Ectodermal cell (in vitro differentiated cells): Measurements from ENCODE around the gene RAMP1.
"Not testable (repeated sequence)": the region's sequence is repeated elsewhere in the genome, so short reads cannot be mapped to it uniquely, and the experiment has no call there.

Experiments
- H3K27ac ChIP-seq: 2 replicates; pipeline ENCODE4 v1.7.0; 2013; ENCODE audit warnings: mild to moderate bottlenecking, low read depth, low read length; ENCODE audit not compliant: insufficient read depth, poor library complexity, severe bottlenecking
- H3K27me3 ChIP-seq: 2 replicates; pipeline ENCODE4 v1.7.0; 2013; ENCODE audit warnings: mild to moderate bottlenecking, low read length; ENCODE audit not compliant: insufficient read depth, control insufficient read depth, poor library complexity, severe bottlenecking
- H3K36me3 ChIP-seq: one replicate; pipeline ENCODE4 v1.7.0; 2013; ENCODE audit warnings: low read length; ENCODE audit not compliant: control insufficient read depth, insufficient read depth
- H3K4me1 ChIP-seq: one replicate; pipeline ENCODE4 v1.7.0; 2013; ENCODE audit warnings: low read length; ENCODE audit not compliant: control insufficient read depth, insufficient read depth
- H3K4me3 ChIP-seq: 2 replicates; pipeline ENCODE4 v1.7.0; 2013; ENCODE audit warnings: low read depth, low read length, control low read depth; ENCODE audit not compliant: insufficient read depth
- H3K9me3 ChIP-seq: 2 replicates; pipeline ENCODE4 v1.7.0; 2013; ENCODE audit warnings: mild to moderate bottlenecking, low read length, moderate library complexity; ENCODE audit not compliant: control insufficient read depth
- WGBS, 2 experiments: methylation state at CpG; one replicate each; pipeline ENCODE4 v1.1.7; 2013; ENCODE audit warnings: missing lambda C conversion rate in 2 of 2; 5-methylcytosine and 5-hydroxymethylcytosine counted together

Gene RAMP1

DNA sequence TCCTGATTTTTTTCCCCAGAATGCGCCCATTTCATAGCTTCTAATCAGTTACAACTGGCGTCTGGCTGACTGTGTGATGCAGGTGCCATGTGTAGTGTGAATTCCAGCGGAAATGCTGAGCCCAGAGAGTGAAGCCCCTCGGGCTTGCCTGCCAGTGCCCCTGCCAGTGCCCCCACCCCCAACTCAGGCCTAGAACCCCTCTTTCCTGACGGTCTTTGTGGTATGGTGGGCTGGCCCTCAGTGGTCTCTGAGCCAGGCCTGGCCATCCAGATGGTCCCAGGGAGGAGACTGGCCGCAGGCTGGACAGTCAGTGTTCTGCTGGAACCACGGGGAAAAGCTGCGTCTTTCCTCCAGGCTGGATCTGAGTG lies 3.1 kb downstream of the RAMP1 start:
- Histone ChIP-seq H3K27ac (no peak overlapping the region), H3K9me3 (no peaks in the 10 kb centered on the region), H3K36me3 (no peaks in the 10 kb centered on the region), H3K27me3 (peaks cover 45% of the 10 kb centered on the region), H3K4me1 (peaks cover 24% of the 10 kb centered on the region), H3K4me3 (no peak overlapping the region)
- 92% methylated on average over 8 of the region's 8 CpGs for WGBS, 2 experiments

DNA sequence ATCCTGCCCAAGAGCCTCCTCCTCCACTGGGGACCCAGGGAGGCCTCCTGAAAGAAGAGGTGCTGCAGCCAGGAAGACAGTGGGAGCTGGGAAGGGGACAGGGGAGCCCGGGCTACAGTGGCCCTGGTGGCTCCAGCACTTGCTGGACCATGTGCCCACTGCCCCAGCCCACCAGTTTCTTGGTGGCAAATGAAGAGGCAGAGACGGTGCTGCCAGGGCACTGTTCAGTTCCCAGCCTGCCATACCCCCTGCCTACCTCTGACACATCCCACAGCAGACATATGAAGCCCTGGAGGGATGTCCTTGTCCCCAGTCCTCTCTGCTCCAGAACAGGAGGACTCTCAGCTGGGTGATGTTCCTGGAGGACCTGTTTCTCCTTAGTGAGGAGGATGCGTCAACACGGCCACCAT lies 3.7 kb downstream of the RAMP1 start:
- Histone ChIP-seq H3K27me3 (peaks cover 45% of the 10 kb centered on the region), H3K9me3 (no peaks in the 10 kb centered on the region), H3K27ac (no peak overlapping the region), H3K4me3 (no peak overlapping the region), H3K36me3 (no peaks in the 10 kb centered on the region), H3K4me1 (peaks cover 18% of the 10 kb centered on the region)
- 65 to 70% methylated on average over 4 of the region's 4 CpGs for WGBS, 2 experiments

DNA sequence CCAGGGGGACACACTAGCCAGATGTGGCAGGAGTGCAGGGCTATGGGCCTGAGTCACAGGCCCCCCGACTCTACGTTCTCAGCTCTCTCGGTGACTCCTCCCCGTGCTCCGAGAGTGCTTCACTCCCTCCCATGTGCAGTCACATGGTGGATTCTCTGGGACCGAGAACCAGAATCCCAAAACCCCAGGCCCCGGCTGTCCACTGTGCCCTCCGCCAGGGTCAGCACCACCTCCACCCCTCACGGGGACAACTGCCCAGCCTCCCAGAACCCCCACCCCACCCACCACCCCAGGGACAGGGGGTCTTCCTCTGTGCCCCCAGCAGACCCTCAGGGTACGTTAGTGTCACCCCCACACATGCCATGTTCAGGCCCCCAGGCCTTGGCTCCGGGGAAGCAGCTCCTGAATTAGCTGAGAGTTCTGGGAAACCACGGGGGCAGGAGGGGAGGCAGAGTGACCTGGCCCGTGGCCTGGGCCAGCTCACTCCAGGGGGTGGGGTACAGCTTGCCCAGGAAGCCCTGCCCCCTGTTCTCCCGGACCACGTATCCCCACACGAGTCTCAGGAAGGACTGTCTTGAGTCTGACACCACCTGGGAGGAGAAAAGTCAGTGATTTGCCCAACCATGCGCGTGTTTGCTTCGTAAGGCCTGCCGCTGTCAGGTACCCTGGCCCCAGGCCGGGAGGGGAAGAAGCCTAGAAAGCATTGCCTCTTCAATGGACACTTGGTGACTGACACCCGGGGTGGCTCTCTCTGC lies 4.4 kb downstream of the RAMP1 start:
- Histone ChIP-seq H3K9me3 (no peaks in the 10 kb centered on the region), H3K4me3 (no peak overlapping the region), H3K36me3 (no peaks in the 10 kb centered on the region), H3K27me3 (peaks cover 38% of the 10 kb centered on the region), H3K4me1 (peaks cover 12% of the 10 kb centered on the region), H3K27ac (no peak overlapping the region)
- WGBS, 2 experiments: 61 to 65% methylated on average over 22 of the region's 22 CpGs

DNA sequence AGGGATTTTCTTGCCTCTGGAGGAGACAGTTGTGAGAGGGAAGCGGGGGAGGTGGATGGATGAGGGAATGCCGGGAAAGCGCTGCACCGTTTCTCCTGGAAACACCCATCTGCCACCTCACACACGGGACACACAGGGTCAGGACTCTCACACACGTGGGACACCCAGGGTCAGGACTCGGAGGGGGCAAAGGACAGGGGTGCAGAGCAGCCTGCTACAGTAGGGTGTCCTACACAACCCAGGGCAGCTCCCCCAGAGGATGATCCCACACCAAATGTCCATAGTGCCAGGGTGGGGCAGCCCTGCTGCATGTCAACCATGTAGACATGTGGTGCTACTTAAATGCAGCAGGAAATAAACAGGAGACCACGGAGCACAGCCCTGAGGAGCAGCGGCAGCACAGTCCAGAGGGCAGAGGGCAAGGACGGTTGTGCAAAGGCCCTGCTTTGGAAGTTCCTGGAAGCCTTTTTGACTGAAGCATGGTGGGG lies 5.1 kb downstream of the RAMP1 start:
- 72 to 73% methylated on average over 10 of the region's 10 CpGs for WGBS, 2 experiments
- H3K9me3 ChIP-seq: no peaks in the 10 kb centered on the region
- H3K4me3 ChIP-seq: no peak overlapping the region
- no peaks in the 10 kb centered on the region for H3K36me3 ChIP-seq
- H3K27me3 ChIP-seq: peaks cover 32% of the 10 kb centered on the region
- H3K4me1 ChIP-seq: peaks cover 8% of the 10 kb centered on the region
- no peak overlapping the region for H3K27ac ChIP-seq

DNA sequence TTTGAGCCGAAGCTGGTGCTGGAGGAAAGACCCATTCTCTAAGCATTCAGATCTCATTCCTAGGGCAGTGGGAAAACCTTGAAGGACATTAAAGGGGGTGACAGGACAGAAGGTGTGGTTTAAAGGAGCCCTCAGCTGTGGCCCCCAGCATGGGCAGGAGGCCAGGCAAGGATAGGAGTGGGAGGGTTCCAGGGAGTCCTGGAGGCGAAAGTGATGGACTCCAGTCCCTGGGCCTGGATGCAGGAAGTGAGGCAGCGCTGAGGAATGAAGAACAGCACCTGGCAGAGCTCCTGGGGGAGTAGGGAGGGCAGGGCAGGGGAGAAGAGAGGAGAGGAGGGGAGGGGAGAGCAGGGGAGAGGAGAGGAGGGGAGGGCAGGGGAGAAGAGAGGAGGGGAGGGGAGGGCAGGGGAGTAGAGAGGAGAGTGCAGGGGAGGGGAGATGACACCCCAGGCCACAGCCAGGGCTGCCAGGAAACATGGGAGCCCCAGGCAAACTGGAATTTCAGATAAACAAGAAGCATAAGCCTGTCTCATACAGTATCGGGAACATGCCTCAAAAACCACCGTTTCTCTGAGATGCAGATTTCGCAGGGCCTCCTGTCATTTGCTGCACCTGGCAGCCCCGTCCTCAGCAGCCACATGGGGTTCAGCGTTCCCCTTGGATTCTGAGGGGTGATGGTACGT lies 5.7 kb downstream of the RAMP1 start:
- Histone ChIP-seq H3K9me3 (no peaks in the 10 kb centered on the region), H3K4me1 (peaks cover 8% of the 10 kb centered on the region), H3K4me3 (no peak overlapping the region), H3K27ac (no peak overlapping the region), H3K36me3 (no peaks in the 10 kb centered on the region), H3K27me3 (peaks cover 26% of the 10 kb centered on the region)
- 84 to 87% methylated on average over 9 of the region's 9 CpGs for WGBS, 2 experiments

DNA sequence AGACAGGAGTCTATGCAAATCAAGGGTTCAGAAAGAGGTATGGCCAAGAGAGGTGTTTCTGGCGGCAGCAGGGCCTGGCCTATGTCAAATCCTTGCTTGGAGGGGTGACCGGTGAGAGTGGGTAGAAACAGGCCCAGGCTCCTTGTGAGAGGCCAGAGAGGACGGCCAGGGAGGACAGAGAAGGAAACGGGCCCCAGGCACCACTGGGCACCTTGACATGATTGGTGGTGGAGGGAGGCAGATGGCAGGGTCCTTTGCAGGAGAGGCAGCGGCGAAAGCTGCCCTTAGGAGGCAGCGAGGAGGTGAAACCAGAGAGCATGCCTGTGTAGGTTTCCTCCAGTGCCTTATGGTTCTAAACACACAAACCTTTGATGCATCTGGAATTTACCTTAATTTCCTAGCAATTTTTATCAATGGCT lies 6.2 kb downstream of the RAMP1 start:
- WGBS, 2 experiments: 87 to 88% methylated on average over 7 of the region's 7 CpGs
- H3K9me3 ChIP-seq: no peaks in the 10 kb centered on the region
- no peak overlapping the region for H3K4me3 ChIP-seq
- H3K27me3 ChIP-seq: peaks cover 20% of the 10 kb centered on the region
- peaks cover 8% of the 10 kb centered on the region for H3K4me1 ChIP-seq
- H3K36me3 ChIP-seq: no peaks in the 10 kb centered on the region
- no peak overlapping the region for H3K27ac ChIP-seq

DNA sequence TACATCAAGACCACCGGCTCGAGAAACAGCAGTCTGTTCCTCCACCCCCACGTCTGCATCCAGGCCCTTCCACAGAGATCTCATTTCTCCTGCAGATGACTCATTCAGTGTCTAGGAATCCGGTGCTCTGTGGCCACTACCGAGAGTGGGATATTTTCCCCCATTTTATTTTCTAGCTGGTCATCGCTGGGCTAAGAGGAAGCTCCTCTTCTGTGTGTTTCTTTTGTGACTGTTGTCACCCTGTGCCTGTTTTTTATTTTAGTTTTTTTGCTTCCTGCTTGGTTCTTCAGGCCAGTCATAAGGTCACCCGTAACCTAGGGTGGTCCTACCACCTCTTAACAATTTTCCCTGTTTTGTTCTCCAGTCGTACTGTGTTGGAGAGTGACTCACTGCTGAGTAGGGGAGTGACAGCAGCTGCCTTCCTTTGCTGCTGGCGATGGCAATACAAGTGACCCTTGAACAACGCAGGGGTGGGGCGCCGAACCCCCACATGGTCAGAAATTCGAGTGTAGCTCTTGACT lies 6.7 kb downstream of the RAMP1 start:
- no peak overlapping the region for H3K4me3 ChIP-seq
- peaks cover 8% of the 10 kb centered on the region for H3K4me1 ChIP-seq
- 77 to 87% methylated on average over 13 of the region's 13 CpGs for WGBS, 2 experiments
- peaks cover 15% of the 10 kb centered on the region for H3K27me3 ChIP-seq
- H3K27ac ChIP-seq: no peak overlapping the region
- no peaks in the 10 kb centered on the region for H3K36me3 ChIP-seq
- H3K9me3 ChIP-seq: no peaks in the 10 kb centered on the region

DNA sequence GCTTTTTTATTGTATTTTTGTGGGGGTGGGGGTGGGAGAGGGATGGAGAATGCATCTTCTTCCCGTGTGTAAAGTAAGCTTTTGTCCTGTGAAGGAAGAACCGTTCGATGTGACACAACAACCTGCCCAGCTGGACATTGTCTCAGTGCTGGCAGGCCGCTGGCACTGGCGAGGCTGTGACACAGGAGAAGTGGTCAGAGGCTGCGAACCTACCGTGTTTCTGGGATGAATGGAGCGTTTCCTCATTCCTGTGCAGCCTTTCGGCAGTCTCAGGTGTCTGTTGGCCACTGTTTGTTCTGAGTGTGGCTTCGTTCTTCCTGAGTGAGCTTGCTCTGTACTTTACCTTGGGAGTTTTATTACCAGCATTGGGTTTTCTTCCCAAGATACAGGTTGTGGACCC lies 8.0 kb downstream of the RAMP1 start:
- Histone ChIP-seq H3K27me3 (peaks cover 3% of the 10 kb centered on the region), H3K4me1 (peaks cover 8% of the 10 kb centered on the region), H3K27ac (no peak overlapping the region), H3K36me3 (no peaks in the 10 kb centered on the region), H3K9me3 (no peaks in the 10 kb centered on the region), H3K4me3 (no peak overlapping the region)
- 90 to 91% methylated on average over 10 of the region's 10 CpGs for WGBS, 2 experiments

DNA sequence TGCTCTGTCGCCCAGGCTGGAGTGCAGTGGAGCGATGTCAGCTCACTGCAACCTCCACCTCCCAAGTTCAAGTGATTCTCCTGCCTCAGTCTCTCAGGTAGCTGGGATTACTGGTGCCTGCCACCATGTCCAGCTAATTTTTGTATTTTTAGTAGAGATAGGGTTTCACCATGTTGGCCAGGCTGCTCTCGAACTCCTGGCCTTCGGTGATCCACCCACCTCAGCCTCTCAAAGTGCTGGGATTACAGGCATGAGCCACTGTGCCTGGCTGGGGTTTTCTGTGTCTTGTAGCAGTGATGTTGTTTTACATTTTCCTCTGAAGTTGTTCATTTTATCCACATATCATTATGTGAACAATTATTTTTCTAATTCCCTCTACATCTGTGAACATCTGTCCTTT lies 8.7 kb downstream of the RAMP1 start:
- H3K4me3 ChIP-seq, H3K36me3 ChIP-seq, H3K27me3 ChIP-seq, H3K4me1 ChIP-seq, H3K27ac ChIP-seq, H3K9me3 ChIP-seq: not testable (repeated sequence)
- 93 to 96% methylated on average over 4 of the region's 4 CpGs for WGBS, 2 experiments

DNA sequence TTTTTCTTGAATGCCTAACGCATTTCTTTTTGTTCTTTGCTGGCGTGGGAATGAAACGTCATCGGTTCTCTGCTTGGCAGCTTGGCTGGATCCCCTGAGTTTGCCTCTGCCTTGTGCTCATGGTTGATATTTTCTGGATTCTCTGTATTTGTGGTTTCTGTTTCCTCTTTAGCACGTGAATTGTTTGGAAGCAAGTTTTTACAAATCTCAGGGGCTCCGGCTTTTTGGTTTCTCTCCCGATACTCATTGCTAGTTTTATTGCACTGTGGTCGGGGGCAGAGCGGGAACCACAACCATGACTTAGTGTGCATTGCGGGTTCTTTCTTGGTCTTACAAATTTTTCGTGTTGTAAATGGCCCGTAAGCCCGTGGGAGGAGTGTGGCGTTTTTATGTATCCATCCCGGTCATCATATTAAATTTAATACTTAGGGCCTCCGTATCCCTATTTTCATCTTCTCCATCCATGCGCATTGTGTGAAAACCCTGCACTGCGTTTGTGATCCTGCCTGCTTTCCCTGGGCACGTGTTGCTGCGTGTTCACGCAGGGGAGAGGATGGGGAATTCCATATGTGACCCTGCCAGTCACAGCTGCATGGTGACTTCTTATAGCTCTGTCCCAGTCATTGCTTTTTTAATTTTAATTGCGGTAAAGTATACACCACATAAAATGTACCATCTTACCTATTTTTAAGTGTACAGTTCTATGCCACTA lies 9.4 kb downstream of the RAMP1 start:
- no peak overlapping the region for H3K4me3 ChIP-seq

More for the DNA sequence above, 9.4 kb downstream of the RAMP1 start:
- Histone ChIP-seq H3K27me3 (no peaks in the 10 kb centered on the region), H3K4me1 (peaks cover 8% of the 10 kb centered on the region), H3K9me3 (no peaks in the 10 kb centered on the region), H3K36me3 (no peaks in the 10 kb centered on the region), H3K27ac (no peak overlapping the region)
- 92 to 94% methylated on average over 22 of the region's 22 CpGs for WGBS, 2 experiments
